ENCODE data around the gene ACOX3. TPM values are rescaled to one million over a fixed set of nuclear protein-coding genes. Genes with fewer than 3 reads are reported as not detected.

ACOX3 gene
- total and polyA plus RNA-seq, 9 of the 15 experiments (the other 6 are each of a cell fraction or from before 2014, with no cell fraction given): 0.68 to 7.3 (median 3.7) TPM

DNA sequence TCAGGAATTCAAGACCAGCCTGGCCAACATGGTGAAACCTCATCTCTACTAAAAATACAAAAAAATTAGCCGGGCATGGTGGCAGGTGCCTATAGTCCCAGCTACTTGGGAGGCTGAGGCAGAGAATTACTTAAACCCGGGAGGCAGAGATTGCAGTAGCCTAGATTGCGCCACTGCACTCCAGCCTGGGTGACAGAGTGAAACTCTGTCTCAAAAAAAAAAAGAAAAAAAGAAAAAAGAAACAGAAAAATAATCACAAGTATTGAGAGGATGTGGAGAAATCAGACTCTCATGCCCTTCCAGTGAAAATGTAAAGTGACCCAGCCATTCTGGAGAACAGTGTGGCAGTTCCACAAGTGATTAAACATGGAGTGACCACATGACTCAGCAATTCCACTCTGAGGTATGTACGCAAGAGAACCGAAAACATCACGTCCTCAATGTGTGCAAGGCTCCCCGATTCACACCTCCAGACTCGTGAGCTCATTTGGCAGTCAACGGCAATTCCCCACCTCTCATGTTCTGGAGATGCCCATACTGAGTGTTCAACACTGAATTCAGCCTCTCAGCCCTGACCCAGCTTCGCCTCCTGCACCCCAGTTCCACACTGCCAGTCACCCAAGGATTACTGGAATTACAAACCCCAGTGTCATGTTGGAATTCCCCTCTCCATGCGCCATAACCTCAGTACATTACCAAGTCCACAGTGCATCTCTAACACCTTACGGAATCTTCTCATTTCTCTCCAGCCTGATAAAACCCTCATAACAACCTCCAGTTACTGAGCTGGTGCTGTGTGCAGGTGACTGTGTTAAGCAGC is 21.1 kb downstream of the ACOX3 start (continued):
- TF ChIP-seq, protein P1, sequence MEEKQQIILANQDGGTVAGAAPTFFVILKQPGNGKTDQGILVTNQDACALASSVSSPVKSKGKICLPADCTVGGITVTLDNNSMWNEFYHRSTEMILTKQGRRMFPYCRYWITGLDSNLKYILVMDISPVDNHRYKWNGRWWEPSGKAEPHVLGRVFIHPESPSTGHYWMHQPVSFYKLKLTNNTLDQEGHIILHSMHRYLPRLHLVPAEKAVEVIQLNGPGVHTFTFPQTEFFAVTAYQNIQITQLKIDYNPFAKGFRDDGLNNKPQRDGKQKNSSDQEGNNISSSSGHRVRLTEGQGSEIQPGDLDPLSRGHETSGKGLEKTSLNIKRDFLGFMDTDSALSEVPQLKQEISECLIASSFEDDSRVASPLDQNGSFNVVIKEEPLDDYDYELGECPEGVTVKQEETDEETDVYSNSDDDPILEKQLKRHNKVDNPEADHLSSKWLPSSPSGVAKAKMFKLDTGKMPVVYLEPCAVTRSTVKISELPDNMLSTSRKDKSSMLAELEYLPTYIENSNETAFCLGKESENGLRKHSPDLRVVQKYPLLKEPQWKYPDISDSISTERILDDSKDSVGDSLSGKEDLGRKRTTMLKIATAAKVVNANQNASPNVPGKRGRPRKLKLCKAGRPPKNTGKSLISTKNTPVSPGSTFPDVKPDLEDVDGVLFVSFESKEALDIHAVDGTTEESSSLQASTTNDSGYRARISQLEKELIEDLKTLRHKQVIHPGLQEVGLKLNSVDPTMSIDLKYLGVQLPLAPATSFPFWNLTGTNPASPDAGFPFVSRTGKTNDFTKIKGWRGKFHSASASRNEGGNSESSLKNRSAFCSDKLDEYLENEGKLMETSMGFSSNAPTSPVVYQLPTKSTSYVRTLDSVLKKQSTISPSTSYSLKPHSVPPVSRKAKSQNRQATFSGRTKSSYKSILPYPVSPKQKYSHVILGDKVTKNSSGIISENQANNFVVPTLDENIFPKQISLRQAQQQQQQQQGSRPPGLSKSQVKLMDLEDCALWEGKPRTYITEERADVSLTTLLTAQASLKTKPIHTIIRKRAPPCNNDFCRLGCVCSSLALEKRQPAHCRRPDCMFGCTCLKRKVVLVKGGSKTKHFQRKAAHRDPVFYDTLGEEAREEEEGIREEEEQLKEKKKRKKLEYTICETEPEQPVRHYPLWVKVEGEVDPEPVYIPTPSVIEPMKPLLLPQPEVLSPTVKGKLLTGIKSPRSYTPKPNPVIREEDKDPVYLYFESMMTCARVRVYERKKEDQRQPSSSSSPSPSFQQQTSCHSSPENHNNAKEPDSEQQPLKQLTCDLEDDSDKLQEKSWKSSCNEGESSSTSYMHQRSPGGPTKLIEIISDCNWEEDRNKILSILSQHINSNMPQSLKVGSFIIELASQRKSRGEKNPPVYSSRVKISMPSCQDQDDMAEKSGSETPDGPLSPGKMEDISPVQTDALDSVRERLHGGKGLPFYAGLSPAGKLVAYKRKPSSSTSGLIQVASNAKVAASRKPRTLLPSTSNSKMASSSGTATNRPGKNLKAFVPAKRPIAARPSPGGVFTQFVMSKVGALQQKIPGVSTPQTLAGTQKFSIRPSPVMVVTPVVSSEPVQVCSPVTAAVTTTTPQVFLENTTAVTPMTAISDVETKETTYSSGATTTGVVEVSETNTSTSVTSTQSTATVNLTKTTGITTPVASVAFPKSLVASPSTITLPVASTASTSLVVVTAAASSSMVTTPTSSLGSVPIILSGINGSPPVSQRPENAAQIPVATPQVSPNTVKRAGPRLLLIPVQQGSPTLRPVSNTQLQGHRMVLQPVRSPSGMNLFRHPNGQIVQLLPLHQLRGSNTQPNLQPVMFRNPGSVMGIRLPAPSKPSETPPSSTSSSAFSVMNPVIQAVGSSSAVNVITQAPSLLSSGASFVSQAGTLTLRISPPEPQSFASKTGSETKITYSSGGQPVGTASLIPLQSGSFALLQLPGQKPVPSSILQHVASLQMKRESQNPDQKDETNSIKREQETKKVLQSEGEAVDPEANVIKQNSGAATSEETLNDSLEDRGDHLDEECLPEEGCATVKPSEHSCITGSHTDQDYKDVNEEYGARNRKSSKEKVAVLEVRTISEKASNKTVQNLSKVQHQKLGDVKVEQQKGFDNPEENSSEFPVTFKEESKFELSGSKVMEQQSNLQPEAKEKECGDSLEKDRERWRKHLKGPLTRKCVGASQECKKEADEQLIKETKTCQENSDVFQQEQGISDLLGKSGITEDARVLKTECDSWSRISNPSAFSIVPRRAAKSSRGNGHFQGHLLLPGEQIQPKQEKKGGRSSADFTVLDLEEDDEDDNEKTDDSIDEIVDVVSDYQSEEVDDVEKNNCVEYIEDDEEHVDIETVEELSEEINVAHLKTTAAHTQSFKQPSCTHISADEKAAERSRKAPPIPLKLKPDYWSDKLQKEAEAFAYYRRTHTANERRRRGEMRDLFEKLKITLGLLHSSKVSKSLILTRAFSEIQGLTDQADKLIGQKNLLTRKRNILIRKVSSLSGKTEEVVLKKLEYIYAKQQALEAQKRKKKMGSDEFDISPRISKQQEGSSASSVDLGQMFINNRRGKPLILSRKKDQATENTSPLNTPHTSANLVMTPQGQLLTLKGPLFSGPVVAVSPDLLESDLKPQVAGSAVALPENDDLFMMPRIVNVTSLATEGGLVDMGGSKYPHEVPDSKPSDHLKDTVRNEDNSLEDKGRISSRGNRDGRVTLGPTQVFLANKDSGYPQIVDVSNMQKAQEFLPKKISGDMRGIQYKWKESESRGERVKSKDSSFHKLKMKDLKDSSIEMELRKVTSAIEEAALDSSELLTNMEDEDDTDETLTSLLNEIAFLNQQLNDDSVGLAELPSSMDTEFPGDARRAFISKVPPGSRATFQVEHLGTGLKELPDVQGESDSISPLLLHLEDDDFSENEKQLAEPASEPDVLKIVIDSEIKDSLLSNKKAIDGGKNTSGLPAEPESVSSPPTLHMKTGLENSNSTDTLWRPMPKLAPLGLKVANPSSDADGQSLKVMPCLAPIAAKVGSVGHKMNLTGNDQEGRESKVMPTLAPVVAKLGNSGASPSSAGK (IDR thresholded peaks at IDR 0.05): peak; percentile 57; the same call in 1 of the 2 replicates
- no peak for TF ChIP-seq BRD9 (IDR thresholded peaks at IDR 0.05; ENCODE audit: low read depth, partially characterized antibody)
- TF ChIP-seq, protein P2, sequence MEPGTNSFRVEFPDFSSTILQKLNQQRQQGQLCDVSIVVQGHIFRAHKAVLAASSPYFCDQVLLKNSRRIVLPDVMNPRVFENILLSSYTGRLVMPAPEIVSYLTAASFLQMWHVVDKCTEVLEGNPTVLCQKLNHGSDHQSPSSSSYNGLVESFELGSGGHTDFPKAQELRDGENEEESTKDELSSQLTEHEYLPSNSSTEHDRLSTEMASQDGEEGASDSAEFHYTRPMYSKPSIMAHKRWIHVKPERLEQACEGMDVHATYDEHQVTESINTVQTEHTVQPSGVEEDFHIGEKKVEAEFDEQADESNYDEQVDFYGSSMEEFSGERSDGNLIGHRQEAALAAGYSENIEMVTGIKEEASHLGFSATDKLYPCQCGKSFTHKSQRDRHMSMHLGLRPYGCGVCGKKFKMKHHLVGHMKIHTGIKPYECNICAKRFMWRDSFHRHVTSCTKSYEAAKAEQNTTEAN (CRISPR knock-in tag; IDR thresholded peaks at IDR 0.05): no peak
- TF ChIP-seq HOXB6 (CRISPR knock-in tag; IDR thresholded peaks at IDR 0.05; ENCODE audit: borderline replicate concordance): no peak
- TF ChIP-seq STAT5A (IDR thresholded peaks at IDR 0.05; ENCODE audit: borderline replicate concordance, low read length): no peak
- TF ChIP-seq HDAC2 (IDR thresholded peaks at IDR 0.05): 0 out of 2 replicates have a peak, but pooled peaks have one; percentile 36
- TF ChIP-seq HEY1 (CRISPR knock-in tag; IDR thresholded peaks at IDR 0.05; ENCODE audit: borderline replicate concordance): no peak
- TF ChIP-seq RFX1 (IDR thresholded peaks at IDR 0.05): no peak
- no peak for TF ChIP-seq NFRKB (IDR thresholded peaks at IDR 0.05; ENCODE audit: low read depth)
- TF ChIP-seq NFIX (CRISPR knock-in tag; IDR thresholded peaks at IDR 0.05; ENCODE audit: low read depth): no peak
- TF ChIP-seq, protein P3, sequence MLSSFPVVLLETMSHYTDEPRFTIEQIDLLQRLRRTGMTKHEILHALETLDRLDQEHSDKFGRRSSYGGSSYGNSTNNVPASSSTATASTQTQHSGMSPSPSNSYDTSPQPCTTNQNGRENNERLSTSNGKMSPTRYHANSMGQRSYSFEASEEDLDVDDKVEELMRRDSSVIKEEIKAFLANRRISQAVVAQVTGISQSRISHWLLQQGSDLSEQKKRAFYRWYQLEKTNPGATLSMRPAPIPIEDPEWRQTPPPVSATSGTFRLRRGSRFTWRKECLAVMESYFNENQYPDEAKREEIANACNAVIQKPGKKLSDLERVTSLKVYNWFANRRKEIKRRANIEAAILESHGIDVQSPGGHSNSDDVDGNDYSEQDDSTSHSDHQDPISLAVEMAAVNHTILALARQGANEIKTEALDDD (IDR thresholded peaks at IDR 0.05): no peak
- no peak for TF ChIP-seq ETV5 (CRISPR knock-in tag; IDR thresholded peaks at IDR 0.05; ENCODE audit: low read depth)
- TF ChIP-seq, protein P4, sequence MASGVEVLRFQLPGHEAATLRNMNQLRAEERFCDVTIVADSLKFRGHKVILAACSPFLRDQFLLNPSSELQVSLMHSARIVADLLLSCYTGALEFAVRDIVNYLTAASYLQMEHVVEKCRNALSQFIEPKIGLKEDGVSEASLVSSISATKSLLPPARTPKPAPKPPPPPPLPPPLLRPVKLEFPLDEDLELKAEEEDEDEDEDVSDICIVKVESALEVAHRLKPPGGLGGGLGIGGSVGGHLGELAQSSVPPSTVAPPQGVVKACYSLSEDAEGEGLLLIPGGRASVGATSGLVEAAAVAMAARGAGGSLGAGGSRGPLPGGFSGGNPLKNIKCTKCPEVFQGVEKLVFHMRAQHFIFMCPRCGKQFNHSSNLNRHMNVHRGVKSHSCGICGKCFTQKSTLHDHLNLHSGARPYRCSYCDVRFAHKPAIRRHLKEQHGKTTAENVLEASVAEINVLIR (CRISPR knock-in tag; IDR thresholded peaks at IDR 0.05): no peak

Measured in K562 (cell line).